Right ventricle myocardium inferior (tissue), 1 donor: Measurements from ENCODE around the gene KISS1. TPM values are rescaled to one million over a fixed set of nuclear protein-coding genes. Genes with fewer than 3 reads are reported as not detected.

Experiments used
- ATAC-seq: fragments of 200-7000 bp; cut with Tn5 transposase; one replicate; pipeline ENCODE4 v1.9.1; 2020; ENCODE audit warnings: mild to moderate bottlenecking, moderate library complexity
- DNase-seq: peaks from one replicate; pipeline ENCODE4 v3.0.0; 2021; ENCODE audit errors: missing footprints
- intact Hi-C: fragments of 100-400 bp; cut with DNase I; formaldehyde crosslinking; loops from one replicate; pipeline ENCODE4 v1.11.0; 2022
- total RNA-seq: library from RNA; stranded (reverse); fragmentation: NEBNext Ultra II Directional; extraction: Animal tissue kit (Norgen Biotek cat#: 25700); gene quantifications from one replicate; pipeline ENCODE4 v1.2.1, GENCODE V29; 2021
- donor health status: DM: no; HTN: yes; CAD: no; lungs with severe emphysema.

The KISS1 gene
- total RNA-seq, 1 donor from 2014 or later, result not detected

GRCh38 chr1:204171751-204172178 is 24.5 kb downstream of the KISS1 start:
- DNase-seq, result no peak
- intact Hi-C loops, result no loop called here
- no peak for ATAC-seq

- intact Hi-C loops, result no loop called here
- DNase-seq, result no peak
- ATAC-seq, result no peak
Measured at GRCh38 chr1:204170494-204171155, 25.7 kb downstream of the KISS1 start.

GRCh38 chr1:204169858-204170257 is 26.4 kb downstream of the KISS1 start:
- ATAC-seq (no peak), DNase-seq (no peak)
- intact Hi-C loops, result no loop called here

GRCh38 chr1:204167730-204168129 is 28.6 kb downstream of the KISS1 start:
- intact Hi-C loops, result no loop called here
- DNase-seq, result no peak
- no peak for ATAC-seq

- DNase-seq (no peak), ATAC-seq (no peak)
- intact Hi-C loops, result no loop called here
Measured at GRCh38 chr1:204166219-204166618, 30.1 kb downstream of the KISS1 start, which contains the start of gene REN. Gene REN (minus strand): TSS chr1:204166337. CDS start chr1:204166293, 44 bp downstream.

GRCh38 chr1:204162494-204163074 is 33.7 kb downstream of the KISS1 start:
- intact Hi-C loops, result loop anchor here (1.0 to 2.0 kb wide), 3 partner anchors 45 to 236 kb away; no protein-coding TSS in a partner anchor
- DNase-seq, result peak; percentile 89
- ATAC-seq, result peak; percentile 84

GRCh38 chr1:204161609-204162493 is 34.4 kb downstream of the KISS1 start:
- DNase-seq (peak; percentile 45), ATAC-seq (no peak)
- intact Hi-C loops, result loop anchor here (1.0 to 2.0 kb wide), 3 partner anchors 45 to 237 kb away; no protein-coding TSS in a partner anchor

- intact Hi-C loops, result no loop called here
- no peak for ATAC-seq
- no peak for DNase-seq
Measured at GRCh38 chr1:204157962-204158361, 38.3 kb downstream of the KISS1 start.

GRCh38 chr1:204155881-204156280 is 40.4 kb downstream of the KISS1 start:
- intact Hi-C loops, result no loop called here
- ATAC-seq (no peak), DNase-seq (no peak)

GRCh38 chr1:204154568-204155255 is 41.6 kb downstream of the KISS1 start:
- peak; percentile 63 for DNase-seq
- ATAC-seq, result no peak
- intact Hi-C loops, result no loop called here

GRCh38 chr1:204153667-204154066 is 42.6 kb downstream of the KISS1 start:
- DNase-seq (peak; percentile 54), ATAC-seq (no peak)
- intact Hi-C loops, result no loop called here

- intact Hi-C loops, result no loop called here
- ATAC-seq, result no peak
- DNase-seq, result peak; percentile 68
Measured at GRCh38 chr1:204152310-204153044, 43.8 kb downstream of the KISS1 start.

GRCh38 chr1:204151552-204152309 is 44.6 kb downstream of the KISS1 start, which contains the start of gene ETNK2:
Gene ETNK2 (minus strand): TSS chr1:204152044. CDS start chr1:204151852, 192 bp downstream.
- intact Hi-C loops, result no loop called here
- DNase-seq (no peak), ATAC-seq (peak; percentile 38)

- peak; percentile 58 for DNase-seq
- intact Hi-C loops, result no loop called here
- peak; percentile 43 for ATAC-seq
Measured at GRCh38 chr1:204150702-204151551, 45.4 kb downstream of the KISS1 start.

- ATAC-seq (peak; percentile 38), DNase-seq (peak; percentile 63)
- intact Hi-C loops, result no loop called here
Measured at GRCh38 chr1:204149635-204150565, 46.4 kb downstream of the KISS1 start.
